Ishikawa (cell line): ENCODE results near the gene FOXN3.

ENCODE experiments used
- EGR1 ChIP-seq: IDR thresholded peaks from 2 replicates; pipeline ENCODE4 v1.6.1; 2012
- NFIC ChIP-seq: IDR thresholded peaks from 2 replicates; pipeline ENCODE4 v1.6.1; 2012
- YY1 ChIP-seq: IDR thresholded peaks from 2 replicates; pipeline ENCODE4 v1.6.1; 2012; ENCODE audit warnings: low read depth

- TF ChIP-seq YY1 (no peak), EGR1 (no peak), NFIC (no peak)
These were observed 167.9 kb downstream of the FOXN3 start for GRCh38 chr14:89249065-89249695.
